Activated B cell treated with CpG ODN at 0.5 μM for 24 hours (primary cell): ENCODE data around the gene ADAMTS17. TPM values are rescaled to one million over a fixed set of nuclear protein-coding genes. Genes with fewer than 3 reads are reported as not detected.

Experiments used
- ATAC-seq: fragments of 200-7000 bp; cut with Tn5 transposase; one replicate; pipeline ENCODE4 v1.10.0; 2021; ENCODE audit warnings: low read depth, mild to moderate bottlenecking, moderate library complexity
- CTCF ChIA-PET: fragments of 350-600 bp; sonication (Branson Sonifier 250); formaldehyde crosslinking; loops from one replicate; lab custom pipeline; 2021; ENCODE audit warnings: antibody characterized with exemption; lab: Charles Lee
- POLR2A ChIA-PET: fragments of 350-600 bp; sonication (Branson Sonifier 250); formaldehyde crosslinking; loops from one replicate; lab custom pipeline; 2021; ENCODE audit warnings: antibody characterized with exemption; lab: Charles Lee
- DNase-seq: peaks from one replicate; pipeline ENCODE4 v3.0.0; 2022
- H3K27ac Mint-ChIP-seq: one replicate; pipeline ENCODE4 v1.8.0; 2020; ENCODE audit warnings: mixed read lengths
- H3K27me3 Mint-ChIP-seq: one replicate; pipeline ENCODE4 v1.8.0; 2021; ENCODE audit warnings: mixed read lengths
- H3K36me3 Mint-ChIP-seq: one replicate; pipeline ENCODE4 v1.8.0; 2021; ENCODE audit warnings: low read depth, mixed read lengths
- H3K4me1 Mint-ChIP-seq: one replicate; pipeline ENCODE4 v1.8.0; 2021; ENCODE audit warnings: mixed read lengths
- H3K4me3 Mint-ChIP-seq: one replicate; pipeline ENCODE4 v1.8.0; 2020; ENCODE audit warnings: mild to moderate bottlenecking, mixed read lengths
- H3K9me3 Mint-ChIP-seq: one replicate; pipeline ENCODE4 v1.8.0; 2020; ENCODE audit warnings: mixed read lengths
- CTCF ChIP-seq: fragments of 200-600 bp; IDR thresholded peaks from one replicate; pipeline ENCODE4 v1.8.0; 2022; ENCODE audit warnings: antibody characterized with exemption, mild to moderate bottlenecking
- intact Hi-C: fragments of 100-400 bp; cut with micrococcal nuclease; formaldehyde crosslinking; loops from one replicate; pipeline ENCODE4 v1.15.1; 2024
- total RNA-seq: library from RNA; stranded (reverse); gene quantifications from 2 replicates; pipeline ENCODE4 v1.2.3, GENCODE V29; 2022

Gene ADAMTS17
- 1.6 TPM in 1 of 2 replicates, not detected in the other for total RNA-seq

- Mint-ChIP-seq H3K36me3 (no peaks in the 10 kb centered on the region), H3K27me3 (peaks cover 29% of the 10 kb centered on the region), H3K4me1 (peaks cover 9% of the 10 kb centered on the region), H3K27ac (no peak within 1 kb of the TSS), H3K4me3 (peak within 1 kb of the TSS; percentile 50), H3K9me3 (no peaks in the 10 kb centered on the region)
- ChIA-PET POLR2A (no interaction called here), CTCF (interaction anchor here (1.0 to 1.3 kb wide), 3 partner anchors 8 to 231 kb away, joined by 4 to 12 read pairs (median 9); no protein-coding TSS in a partner anchor)
- intact Hi-C loops, result loop anchor here (1.0 to 10.0 kb wide), 8 partner anchors 8 to 1697 kb away; partner anchors contain the start of genes ALDH1A3, ASB7, IGF1R and LINS1
- ATAC-seq, result peak; percentile 99
- TF ChIP-seq CTCF, result no peak
- peak; percentile 70 for DNase-seq
These were observed at the start of gene ADAMTS17 for GRCh38 chr15:100341750-100342560. Gene ADAMTS17, minus strand, starts transcription at chr15:100341975. Its CDS starts 76 bp downstream, at chr15:100341899.

GRCh38 chr15:100385300-100386050, 43.7 kb upstream of the ADAMTS17 start:
- no peaks in the 10 kb centered on the region for H3K4me1 Mint-ChIP-seq
- TF ChIP-seq CTCF, result no peak
- intact Hi-C loops, result no loop called here
- H3K9me3 Mint-ChIP-seq, result peaks cover 22% of the 10 kb centered on the region
- H3K27me3 Mint-ChIP-seq, result peaks cover 2% of the 10 kb centered on the region
- peaks cover 3% of the 10 kb centered on the region for H3K36me3 Mint-ChIP-seq
- CTCF ChIA-PET, result no interaction called here
- H3K4me3 Mint-ChIP-seq, result no peak overlapping the region
- no peak for DNase-seq
- ATAC-seq, result no peak
- H3K27ac Mint-ChIP-seq, result no peak overlapping the region
- POLR2A ChIA-PET, result no interaction called here

- ATAC-seq, result no peak
- intact Hi-C loops, result no loop called here
These were observed 42.3 kb upstream of the ADAMTS17 start for GRCh38 chr15:100384108-100384410.

GRCh38 chr15:100383302-100384107, 41.7 kb upstream of the ADAMTS17 start:
- Mint-ChIP-seq H3K27ac (no peak overlapping the region), H3K27me3 (peaks cover 2% of the 10 kb centered on the region), H3K4me3 (no peak overlapping the region), H3K4me1 (no peaks in the 10 kb centered on the region), H3K36me3 (peaks cover 3% of the 10 kb centered on the region), H3K9me3 (peaks cover 20% of the 10 kb centered on the region)
- no peak for DNase-seq
- CTCF ChIA-PET, result interaction anchor here (1.1 kb wide), 1 partner anchor 34 kb away, joined by 3 read pairs; no protein-coding TSS in a partner anchor
- POLR2A ChIA-PET, result no interaction called here
- no peak for ATAC-seq
- intact Hi-C loops, result no loop called here
- no peak for TF ChIP-seq CTCF

More at GRCh38 chr15:100384108-100384410, 42.3 kb upstream of the ADAMTS17 start:
- H3K4me3 Mint-ChIP-seq, result no peak overlapping the region
- no peaks in the 10 kb centered on the region for H3K4me1 Mint-ChIP-seq
- peaks cover 3% of the 10 kb centered on the region for H3K36me3 Mint-ChIP-seq
- TF ChIP-seq CTCF, result no peak
- ChIA-PET POLR2A (no interaction called here), CTCF (interaction anchor here (1.1 kb wide), 1 partner anchor 34 kb away, joined by 3 read pairs; no protein-coding TSS in a partner anchor)
- H3K9me3 Mint-ChIP-seq, result peaks cover 23% of the 10 kb centered on the region
- DNase-seq, result no peak
- peaks cover 2% of the 10 kb centered on the region for H3K27me3 Mint-ChIP-seq
- no peak overlapping the region for H3K27ac Mint-ChIP-seq
